ENCODE data around the gene TAS2R3. TPM values are rescaled to one million over a fixed set of nuclear protein-coding genes. Genes with fewer than 3 reads are reported as not detected.

The TAS2R3 gene
- total RNA-seq, 1 experiment from 2014 or later, result 0.17 TPM

- DNase-seq (ENCODE audit: low read depth), result peak; percentile 53
Measured at GRCh38 chr7:141785706-141786552, 22.0 kb downstream of the TAS2R3 start.

DNA sequence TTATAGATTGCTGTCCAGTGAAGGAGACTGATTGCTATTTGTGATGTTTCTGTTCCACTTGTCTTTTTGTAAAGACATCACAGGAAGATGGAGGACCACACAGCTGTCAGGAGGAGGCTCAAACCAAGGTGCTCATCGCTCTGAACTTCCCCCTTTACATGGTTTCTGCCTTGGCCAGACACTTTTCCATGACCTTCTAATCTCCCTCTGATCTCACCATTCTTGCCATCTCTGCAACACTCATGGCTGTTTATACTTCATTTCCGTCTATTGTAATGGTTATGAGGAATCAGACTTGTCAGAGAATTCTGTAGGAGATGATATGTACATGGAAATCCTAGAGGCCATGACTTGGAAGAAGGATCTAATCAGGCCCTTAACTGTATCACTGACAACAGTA, 24.4 kb downstream of the TAS2R3 start:
- no peak for DNase-seq (ENCODE audit: low read depth)

- no peak for DNase-seq (ENCODE audit: low read depth)
Measured at GRCh38 chr7:141789917-141790316, 26.0 kb downstream of the TAS2R3 start, which contains the start of gene TAS2R5. Gene TAS2R5, plus strand, starts transcription at chr7:141790217. Its CDS starts 145 bp downstream, at chr7:141790362.

- no peak for DNase-seq (ENCODE audit: low read depth)
Measured at GRCh38 chr7:141792526-141792925, 28.6 kb downstream of the TAS2R3 start.

Other genes starting within 250 kb of the TAS2R3 start
- 32.6 and 38.7 TPM in 2 replicates for gene AGK, start 212.7 kb upstream of the TAS2R3 start, total RNA-seq (2014; rRNA removed; shearing (Covaris generic))
- gene DENND11, start 61.9 kb upstream of the TAS2R3 start, total RNA-seq (2014; rRNA removed; shearing (Covaris generic)), result 17.1 and 17.9 TPM in 2 replicates
- gene WEE2, start 55.7 kb upstream of the TAS2R3 start, total RNA-seq (2014; rRNA removed; shearing (Covaris generic)), result not detected in 2 replicates
- 913 and 1,102 TPM in 2 replicates for gene SSBP1, start 25.7 kb upstream of the TAS2R3 start, total RNA-seq (2014; rRNA removed; shearing (Covaris generic))
- gene TAS2R4, start 12.6 kb downstream of the TAS2R3 start, total RNA-seq (2014; rRNA removed; shearing (Covaris generic)), result 0.18 and 0.69 TPM in 2 replicates
- 0.06 TPM in 1 of 2 replicates, not detected in the other for gene TAS2R5, start 26.1 kb downstream of the TAS2R3 start, total RNA-seq (2014; rRNA removed; shearing (Covaris generic))
- not detected in 2 replicates for gene PRSS37, start 77.4 kb downstream of the TAS2R3 start, total RNA-seq (2014; rRNA removed; shearing (Covaris generic))
- not detected in 2 replicates for gene OR9A4, start 152.3 kb downstream of the TAS2R3 start, total RNA-seq (2014; rRNA removed; shearing (Covaris generic))
- gene CLEC5A, start 182.9 kb downstream of the TAS2R3 start, total RNA-seq (2014; rRNA removed; shearing (Covaris generic)), result not detected in 2 replicates
- not detected in 2 replicates for gene TAS2R38, start 209.7 kb downstream of the TAS2R3 start, total RNA-seq (2014; rRNA removed; shearing (Covaris generic))
- 0.40 TPM in 1 of 2 replicates, not detected in the other for gene MGAM, start 231.8 kb downstream of the TAS2R3 start, total RNA-seq (2014; rRNA removed; shearing (Covaris generic))